ENCODE data around the gene RXRA.

Gene RXRA

DNA sequence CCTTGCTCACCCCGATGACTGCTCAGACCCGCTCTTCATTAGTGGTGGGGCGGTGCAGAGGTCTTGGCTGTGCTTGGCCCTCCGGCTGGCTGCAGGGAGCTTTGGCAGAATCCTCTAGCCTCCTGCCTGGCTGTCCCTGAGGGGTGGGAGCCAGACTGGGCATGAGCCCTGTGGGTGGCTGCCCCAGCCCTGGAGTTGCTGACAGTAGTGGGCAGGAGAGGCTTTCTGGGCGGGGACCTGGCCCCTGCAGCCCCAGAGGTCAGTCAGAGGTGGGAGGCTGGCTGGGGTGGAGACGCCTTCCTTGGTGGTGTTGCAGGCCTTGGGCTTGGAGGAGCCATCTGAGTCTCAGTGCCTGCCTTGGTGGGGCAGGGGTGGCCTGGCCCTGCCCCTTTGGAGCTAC is 146.0 kb downstream of the RXRA start:
- DNase-seq (ENCODE audit: low read depth), result no peak

- DNase-seq (ENCODE audit: low read depth), result no peak
These were observed 147.1 kb downstream of the RXRA start for GRCh38 chr9:134473141-134474054.

DNA sequence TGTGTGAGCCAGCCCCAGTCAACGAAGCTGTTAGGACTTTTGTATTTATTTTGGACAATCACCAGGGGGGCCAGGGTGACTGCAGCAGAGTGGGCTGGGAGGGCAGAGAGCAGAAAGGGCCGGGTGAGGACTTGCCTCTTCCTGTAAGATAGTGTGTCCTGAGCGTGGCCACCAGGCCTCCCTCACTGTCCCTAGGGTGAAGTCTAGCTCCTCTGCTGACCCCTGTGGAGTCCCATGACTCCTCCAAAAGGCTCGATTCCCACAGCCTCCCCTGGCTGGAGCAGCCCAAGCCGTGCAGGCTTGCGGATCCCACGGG is 147.8 kb downstream of the RXRA start:
- DNase-seq (ENCODE audit: low read depth), result no peak

DNA sequence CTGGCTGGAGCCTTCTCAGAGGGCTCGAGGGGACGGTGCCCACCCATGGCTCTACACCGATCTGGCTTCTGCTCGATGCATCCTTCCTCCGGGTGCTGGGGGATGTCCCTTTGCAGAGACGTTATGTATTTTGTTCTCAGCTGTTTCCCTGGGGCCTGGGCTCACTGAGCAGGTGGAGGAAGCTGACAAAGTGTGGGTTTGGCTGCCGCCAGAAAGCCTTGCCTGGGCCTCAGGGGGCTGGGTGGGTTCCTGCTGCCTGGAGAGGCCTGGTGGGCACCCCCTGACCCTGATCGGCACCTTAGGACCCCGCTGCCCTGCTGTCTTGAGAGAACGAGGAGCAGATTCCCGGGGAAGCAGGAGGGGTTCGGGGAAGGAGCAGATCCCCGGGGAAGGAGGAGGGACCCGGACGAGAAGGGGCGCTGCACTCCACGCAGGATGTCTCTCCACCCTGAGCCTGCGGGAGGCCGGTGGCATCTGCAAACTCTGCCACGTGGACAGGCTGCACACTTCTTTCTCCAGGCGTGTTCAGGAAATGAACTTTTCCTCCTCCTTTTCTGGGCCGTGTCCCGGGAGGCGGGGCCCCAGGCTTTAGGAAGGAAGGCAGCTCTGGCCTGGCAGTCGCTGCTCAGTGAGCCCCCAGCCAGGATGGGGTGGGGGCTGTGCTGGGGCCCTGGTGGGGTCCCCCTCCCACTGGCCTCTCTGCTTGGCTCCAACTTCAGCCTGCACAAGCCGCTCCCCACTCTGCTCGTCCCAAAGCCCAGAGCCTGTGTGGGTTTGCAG is 148.9 kb downstream of the RXRA start:
- DNase-seq (ENCODE audit: low read depth), result peak; percentile 34

- DNase-seq (ENCODE audit: low read depth), result no peak
These were observed 150.2 kb downstream of the RXRA start for GRCh38 chr9:134476272-134476941.

DNA sequence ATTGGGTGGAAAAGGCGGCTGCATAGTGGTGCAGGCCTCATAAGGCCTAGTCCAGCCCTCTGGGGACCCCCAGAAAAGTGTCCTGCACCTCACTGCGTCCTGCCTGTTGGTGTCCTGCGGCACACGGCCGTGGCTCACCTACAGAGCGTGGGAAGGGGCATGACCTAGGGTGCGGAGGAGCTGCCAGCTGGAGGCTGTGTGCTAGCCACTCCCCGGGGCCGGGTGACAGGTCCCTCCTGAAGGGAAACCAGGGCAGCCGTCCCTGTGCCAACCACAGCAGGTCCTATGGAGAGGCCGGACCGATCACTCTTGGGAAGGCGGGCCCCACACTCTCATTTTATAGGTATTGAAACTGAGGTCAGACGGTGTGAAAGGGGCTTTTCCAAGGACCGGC is 150.7 kb downstream of the RXRA start:
- DNase-seq (ENCODE audit: low read depth), result no peak

DNA sequence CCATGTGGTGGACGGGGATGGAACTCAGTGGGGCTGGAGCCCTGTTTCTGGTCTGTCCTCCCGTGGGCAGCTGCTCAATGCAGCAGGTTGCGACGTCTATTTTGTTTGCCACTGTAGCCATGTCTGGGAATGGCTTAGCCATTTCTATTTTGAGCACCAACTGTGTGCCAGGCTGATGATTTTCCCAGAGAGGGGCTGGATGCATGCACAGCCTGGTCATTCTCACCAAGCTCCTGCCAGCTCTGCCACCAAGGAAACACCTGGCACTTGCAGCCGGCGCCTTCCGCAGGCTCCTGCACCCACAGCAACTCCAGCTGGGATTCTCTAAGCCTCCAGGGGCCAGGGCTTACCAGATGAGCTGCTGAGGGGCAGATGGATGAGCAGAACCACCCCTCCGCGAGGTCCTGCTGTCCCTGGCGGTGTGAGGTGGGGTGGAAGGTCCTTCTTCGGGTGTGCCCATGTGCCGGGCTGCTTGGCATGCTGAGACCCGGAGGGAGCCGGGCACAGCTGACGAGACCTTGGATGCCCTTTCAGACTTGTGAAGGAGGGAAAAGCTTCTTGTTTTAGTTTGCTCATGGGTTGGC is 151.2 kb downstream of the RXRA start:
- DNase-seq (ENCODE audit: low read depth), result no peak

GRCh38 chr9:134477927-134478326 is 151.7 kb downstream of the RXRA start:
- DNase-seq (ENCODE audit: low read depth), result no peak

- DNase-seq (ENCODE audit: low read depth), result no peak
These were observed 155.5 kb downstream of the RXRA start for GRCh38 chr9:134481762-134482161.

DNA sequence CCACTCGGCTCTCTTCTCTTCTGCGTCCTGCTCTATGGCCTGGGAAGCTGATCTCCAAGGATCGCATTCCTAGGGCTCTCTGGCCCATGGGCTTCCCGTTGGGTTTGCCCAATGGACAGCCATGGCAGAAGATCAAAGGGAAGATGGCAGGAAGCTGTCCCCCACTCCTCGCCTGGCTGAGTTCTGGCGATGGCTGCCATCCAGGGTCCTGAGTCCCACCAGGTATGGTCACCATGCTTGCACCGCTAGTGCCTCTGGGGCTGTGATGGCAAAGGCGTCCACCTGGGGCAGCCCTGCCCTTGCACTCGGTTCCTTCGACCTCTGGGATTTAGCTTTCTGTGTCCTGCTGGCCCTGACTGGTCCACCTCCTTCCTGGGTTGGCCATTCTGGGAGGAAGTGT is 156.0 kb downstream of the RXRA start:
- DNase-seq (ENCODE audit: low read depth), result no peak

DNA sequence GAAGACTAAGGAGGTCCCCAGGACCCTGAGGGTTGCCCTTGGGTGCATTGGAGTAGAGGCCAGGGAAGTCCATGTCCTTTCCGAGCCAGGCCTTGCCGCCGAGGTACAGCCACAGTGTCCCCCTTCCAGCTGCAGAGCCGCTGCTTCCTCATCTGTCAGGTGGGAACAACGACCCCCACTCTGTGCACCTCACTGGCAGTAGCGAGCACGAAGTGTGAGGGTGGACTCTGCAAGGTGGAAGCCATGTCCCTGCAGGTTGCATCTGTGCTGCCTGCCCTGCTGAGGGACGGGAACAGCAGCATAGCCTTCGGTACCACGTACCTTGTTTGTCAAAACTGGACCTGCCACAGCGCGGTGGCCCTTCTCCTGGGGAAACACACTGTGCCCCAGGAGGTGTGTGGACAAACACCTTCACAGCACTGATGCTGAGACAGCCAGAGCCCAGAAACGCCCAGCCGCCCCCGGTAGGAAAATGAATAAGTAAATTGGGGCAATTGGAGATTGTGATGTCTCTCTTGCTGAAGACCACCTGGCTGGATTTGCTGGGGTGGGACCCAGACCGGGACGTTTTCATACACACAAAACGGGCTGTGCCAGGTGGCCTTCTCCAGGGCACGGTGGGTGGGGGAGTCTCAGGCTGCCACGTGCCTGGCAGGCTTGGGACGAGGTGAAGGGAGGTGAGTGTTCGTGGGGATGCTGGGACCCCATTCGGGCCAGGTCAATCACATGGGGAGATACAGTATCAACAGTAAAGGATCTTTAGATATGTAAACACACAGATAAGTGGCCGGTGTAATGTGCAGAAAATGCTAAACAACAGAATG is 157.3 kb downstream of the RXRA start:
- DNase-seq (ENCODE audit: low read depth), result no peak

GRCh38 chr9:134484479-134484878 is 158.2 kb downstream of the RXRA start:
- DNase-seq (ENCODE audit: low read depth), result no peak

DNA sequence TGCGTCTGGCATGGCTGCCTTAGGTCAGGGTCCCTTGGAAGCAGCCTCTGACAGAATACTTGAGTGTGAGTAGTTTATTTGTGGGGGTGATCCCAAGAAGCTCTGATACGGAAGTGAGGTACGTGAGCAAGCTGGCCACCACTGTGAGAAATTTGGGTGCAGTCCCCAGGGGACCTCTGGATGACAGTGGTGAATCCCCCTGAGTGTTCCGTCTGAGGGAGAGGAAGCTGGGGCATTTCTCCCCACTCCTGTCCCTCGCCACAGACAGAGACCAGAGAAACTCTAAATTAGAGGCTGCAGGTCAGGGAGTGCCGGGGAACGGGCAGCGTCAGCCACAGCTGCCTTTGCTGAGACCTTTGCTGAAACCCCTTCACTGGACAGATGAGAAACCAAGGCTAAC is 159.4 kb downstream of the RXRA start:
- DNase-seq (ENCODE audit: low read depth), result no peak

- no peak for DNase-seq (ENCODE audit: low read depth)
These were observed 159.9 kb downstream of the RXRA start for GRCh38 chr9:134486143-134486591.

DNA sequence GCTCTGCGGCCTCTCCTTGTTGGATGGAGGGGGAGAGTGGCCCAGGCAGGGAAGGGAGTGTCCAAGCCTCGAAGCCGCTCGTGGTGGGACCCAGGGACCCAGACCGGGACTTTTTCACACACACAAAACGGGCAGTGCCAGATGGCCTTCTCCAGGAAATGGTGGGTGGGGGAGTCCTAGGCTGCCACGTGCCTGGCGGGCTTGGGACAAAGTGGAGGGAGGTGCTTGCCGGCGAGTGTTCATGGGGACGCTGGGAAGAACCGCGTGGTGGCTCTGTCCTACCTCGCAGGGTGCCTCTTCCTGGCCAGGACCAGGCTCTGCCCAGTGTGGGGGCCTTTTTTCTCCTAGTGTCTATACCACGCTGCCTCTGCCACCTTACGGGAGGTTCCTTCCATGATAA is 160.3 kb downstream of the RXRA start:
- DNase-seq (ENCODE audit: low read depth), result no peak
